WTC11 (cell line): ENCODE data around the gene PDE12.

ENCODE experiments used
- CREB1 ChIP-seq: sonication (generic); formaldehyde crosslinking; IDR thresholded peaks from 2 replicates; pipeline ENCODE4 v1.8.0; 2023; ENCODE audit warnings: mild to moderate bottlenecking, missing genetic modification reagents
- MYBL2 ChIP-seq: sonication (generic); formaldehyde crosslinking; IDR thresholded peaks from 2 replicates; pipeline ENCODE4 v1.8.1; 2023; ENCODE audit warnings: mild to moderate bottlenecking, moderate library complexity, missing genetic modification reagents
- TF ChIP-seq, protein P1 (sequence below): fragments of 200-600 bp; IDR thresholded peaks from 2 replicates; pipeline ENCODE4 v1.8.0; 2022; ENCODE audit warnings: antibody characterized with exemption
- TF ChIP-seq, protein P2 (sequence below): sonication (generic); formaldehyde crosslinking; IDR thresholded peaks from 2 replicates; pipeline ENCODE4 v1.8.1; 2023; ENCODE audit warnings: mild to moderate bottlenecking, moderate library complexity, missing genetic modification reagents
- TF ChIP-seq, protein P3 (sequence below): sonication (generic); formaldehyde crosslinking; IDR thresholded peaks from 2 replicates; pipeline ENCODE4 v1.8.0; 2022; ENCODE audit warnings: mild to moderate bottlenecking, missing genetic modification reagents

DNA sequence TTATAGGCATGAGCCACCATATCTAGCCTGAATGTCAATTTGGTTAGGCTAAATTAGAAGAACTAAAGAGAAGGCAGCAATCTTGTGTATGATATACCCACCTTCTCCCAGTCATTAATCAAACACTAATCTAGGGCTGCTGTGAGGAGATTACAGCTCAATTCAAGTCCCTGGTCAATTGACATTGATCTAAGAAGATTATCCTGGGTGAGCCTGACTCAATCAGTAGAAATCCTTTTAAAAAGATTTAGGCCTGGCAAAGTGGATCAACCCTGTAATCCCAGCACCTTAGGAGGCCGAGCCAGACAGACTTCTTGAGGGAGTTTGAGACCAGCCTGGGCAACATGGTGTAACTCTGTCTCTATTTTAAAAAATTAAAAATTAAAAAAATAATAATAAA lies 9.5 kb upstream of the PDE12 start:
- TF ChIP-seq CREB1 (CRISPR knock-in tag) (no peak), MYBL2 (no peak)
- TF ChIP-seq, protein P1, sequence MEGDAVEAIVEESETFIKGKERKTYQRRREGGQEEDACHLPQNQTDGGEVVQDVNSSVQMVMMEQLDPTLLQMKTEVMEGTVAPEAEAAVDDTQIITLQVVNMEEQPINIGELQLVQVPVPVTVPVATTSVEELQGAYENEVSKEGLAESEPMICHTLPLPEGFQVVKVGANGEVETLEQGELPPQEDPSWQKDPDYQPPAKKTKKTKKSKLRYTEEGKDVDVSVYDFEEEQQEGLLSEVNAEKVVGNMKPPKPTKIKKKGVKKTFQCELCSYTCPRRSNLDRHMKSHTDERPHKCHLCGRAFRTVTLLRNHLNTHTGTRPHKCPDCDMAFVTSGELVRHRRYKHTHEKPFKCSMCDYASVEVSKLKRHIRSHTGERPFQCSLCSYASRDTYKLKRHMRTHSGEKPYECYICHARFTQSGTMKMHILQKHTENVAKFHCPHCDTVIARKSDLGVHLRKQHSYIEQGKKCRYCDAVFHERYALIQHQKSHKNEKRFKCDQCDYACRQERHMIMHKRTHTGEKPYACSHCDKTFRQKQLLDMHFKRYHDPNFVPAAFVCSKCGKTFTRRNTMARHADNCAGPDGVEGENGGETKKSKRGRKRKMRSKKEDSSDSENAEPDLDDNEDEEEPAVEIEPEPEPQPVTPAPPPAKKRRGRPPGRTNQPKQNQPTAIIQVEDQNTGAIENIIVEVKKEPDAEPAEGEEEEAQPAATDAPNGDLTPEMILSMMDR, result no peak
- TF ChIP-seq, protein P2, sequence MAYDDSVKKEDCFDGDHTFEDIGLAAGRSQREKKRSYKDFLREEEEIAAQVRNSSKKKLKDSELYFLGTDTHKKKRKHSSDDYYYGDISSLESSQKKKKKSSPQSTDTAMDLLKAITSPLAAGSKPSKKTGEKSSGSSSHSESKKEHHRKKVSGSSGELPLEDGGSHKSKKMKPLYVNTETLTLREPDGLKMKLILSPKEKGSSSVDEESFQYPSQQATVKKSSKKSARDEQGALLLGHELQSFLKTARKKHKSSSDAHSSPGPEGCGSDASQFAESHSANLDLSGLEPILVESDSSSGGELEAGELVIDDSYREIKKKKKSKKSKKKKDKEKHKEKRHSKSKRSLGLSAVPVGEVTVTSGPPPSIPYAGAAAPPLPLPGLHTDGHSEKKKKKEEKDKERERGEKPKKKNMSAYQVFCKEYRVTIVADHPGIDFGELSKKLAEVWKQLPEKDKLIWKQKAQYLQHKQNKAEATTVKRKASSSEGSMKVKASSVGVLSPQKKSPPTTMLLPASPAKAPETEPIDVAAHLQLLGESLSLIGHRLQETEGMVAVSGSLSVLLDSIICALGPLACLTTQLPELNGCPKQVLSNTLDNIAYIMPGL (CRISPR knock-in tag), result no peak
- TF ChIP-seq, protein P3, sequence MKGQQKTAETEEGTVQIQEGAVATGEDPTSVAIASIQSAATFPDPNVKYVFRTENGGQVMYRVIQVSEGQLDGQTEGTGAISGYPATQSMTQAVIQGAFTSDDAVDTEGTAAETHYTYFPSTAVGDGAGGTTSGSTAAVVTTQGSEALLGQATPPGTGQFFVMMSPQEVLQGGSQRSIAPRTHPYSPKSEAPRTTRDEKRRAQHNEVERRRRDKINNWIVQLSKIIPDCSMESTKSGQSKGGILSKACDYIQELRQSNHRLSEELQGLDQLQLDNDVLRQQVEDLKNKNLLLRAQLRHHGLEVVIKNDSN (CRISPR knock-in tag), result no peak
